Panc1 (cell line): ENCODE measurements around the gene MMP11. TPM values are rescaled to one million over a fixed set of nuclear protein-coding genes. Genes with fewer than 3 reads are reported as not detected.

Experiments
- ATAC-seq: fragments of 200-7000 bp; cut with Tn5 transposase; 2 replicates; pipeline ENCODE4 v1.9.1; 2020; ENCODE audit warnings: mild to moderate bottlenecking, moderate library complexity
- BruUV-seq: library from RNA; stranded (reverse); fragments of 400-500 nt; replicated peaks from 2 replicates; lab custom pipeline; 2021; lab: Mats Ljungman, UMichigan
- CTCF ChIA-PET: fragments of 300-600 bp; sonication (Branson Sonifier 250); formaldehyde crosslinking; loops from one replicate; lab custom pipeline; 2022; ENCODE audit warnings: antibody characterized with exemption; lab: Charles Lee
- POLR2A ChIA-PET: fragments of 300-600 bp; sonication (Branson Sonifier 250); formaldehyde crosslinking; loops from one replicate; lab custom pipeline; 2022; ENCODE audit warnings: antibody characterized with exemption; lab: Charles Lee
- DNase-seq: peaks from one replicate; pipeline ENCODE4 v3.0.0-alpha.2; 2010; ENCODE audit warnings: low read depth, low spot score
- H3K27ac ChIP-seq: 2 replicates; pipeline ENCODE4 v1.5.1; 2011; ENCODE audit warnings: mild to moderate bottlenecking, low read length, inconsistent platforms
- H3K27me3 ChIP-seq: fragments of 200-500 bp; sonication (Bioruptor generic); 2 replicates; pipeline ENCODE4 v1.6.0; 2014; ENCODE audit warnings: low read length, inconsistent platforms; ENCODE audit not compliant: control insufficient read depth, insufficient read depth
- H3K36me3 ChIP-seq: fragments of 200-500 bp; sonication (Bioruptor generic); 2 replicates; pipeline ENCODE4 v1.5.1; 2014; ENCODE audit warnings: inconsistent platforms, mild to moderate bottlenecking, low read length, moderate library complexity; ENCODE audit not compliant: control insufficient read depth, insufficient read depth
- H3K4me1 ChIP-seq: 2 replicates; pipeline ENCODE4 v1.5.1; 2011; ENCODE audit warnings: inconsistent platforms, mild to moderate bottlenecking, low read length, moderate library complexity; ENCODE audit not compliant: control insufficient read depth, insufficient read depth
- H3K4me3 ChIP-seq, 2 experiments: 2 replicates each; pipeline ENCODE4 v1.5.1; 2011 to 2012; ENCODE audit warnings: low read depth in 2 of 2, low read length in 2 of 2, mild to moderate bottlenecking in 2 of 2, inconsistent platforms in 1 of 2, moderate library complexity in 1 of 2
- H3K9me3 ChIP-seq: fragments of 200-500 bp; sonication (Bioruptor generic); 2 replicates; pipeline ENCODE4 v1.5.1; 2014; ENCODE audit warnings: low read depth, mild to moderate bottlenecking, inconsistent platforms, low read length, moderate library complexity; ENCODE audit not compliant: control insufficient read depth, insufficient read depth
- POLR2AphosphoS5 ChIP-seq: IDR thresholded peaks from 2 replicates; pipeline ENCODE4 v1.6.1; 2012; ENCODE audit warnings: mild to moderate bottlenecking, low read depth, low read length, moderate library complexity
- SIN3A ChIP-seq: IDR thresholded peaks from 2 replicates; pipeline ENCODE4 v1.6.1; 2012; ENCODE audit warnings: low read depth, mild to moderate bottlenecking, low read length, moderate library complexity, borderline replicate concordance; ENCODE audit not compliant: insufficient read depth
- TCF7L2 ChIP-seq: IDR thresholded peaks from 2 replicates; pipeline ENCODE4 v1.6.1; 2011; ENCODE audit warnings: mild to moderate bottlenecking, low read depth, low read length, inconsistent platforms
- in situ Hi-C: cut with HindIII; loops from 2 replicates; pipeline ENCODE4 v1.10.0; 2016; ENCODE audit warnings: low sequenced_read_pairs, low pct_unique_long_range_greater_than_20kb
- intact Hi-C: fragments of 100-400 bp; cut with micrococcal nuclease; formaldehyde crosslinking; loops from one replicate; pipeline ENCODE4 v1.10.0; 2022; ENCODE audit not compliant: unreplicated experiment
- total RNA-seq: library from RNA; stranded (reverse); gene quantifications from one replicate; pipeline ENCODE4 v1.2.1, GENCODE V29; 2021; ENCODE audit not compliant: unreplicated experiment
- TF ChIP-seq, protein P1 (sequence below), 2 experiments: IDR thresholded peaks; 2 replicates each; pipeline ENCODE4 v1.6.1; 2011 to 2012; ENCODE audit warnings: low read depth in 2 of 2, control low read depth in 1 of 2, low read length in 1 of 2, mild to moderate bottlenecking in 1 of 2, moderate library complexity in 1 of 2; ENCODE audit not compliant: insufficient read depth in 1 of 2
- TF ChIP-seq, protein P2 (sequence below): fragments of 450-650 bp; IDR thresholded peaks from 2 replicates; pipeline ENCODE4 v1.5.1; 2017; ENCODE audit warnings: mild to moderate bottlenecking

Gene MMP11
- total RNA-seq, 1 experiment from 2014 or later: 3.0 TPM

DNA sequence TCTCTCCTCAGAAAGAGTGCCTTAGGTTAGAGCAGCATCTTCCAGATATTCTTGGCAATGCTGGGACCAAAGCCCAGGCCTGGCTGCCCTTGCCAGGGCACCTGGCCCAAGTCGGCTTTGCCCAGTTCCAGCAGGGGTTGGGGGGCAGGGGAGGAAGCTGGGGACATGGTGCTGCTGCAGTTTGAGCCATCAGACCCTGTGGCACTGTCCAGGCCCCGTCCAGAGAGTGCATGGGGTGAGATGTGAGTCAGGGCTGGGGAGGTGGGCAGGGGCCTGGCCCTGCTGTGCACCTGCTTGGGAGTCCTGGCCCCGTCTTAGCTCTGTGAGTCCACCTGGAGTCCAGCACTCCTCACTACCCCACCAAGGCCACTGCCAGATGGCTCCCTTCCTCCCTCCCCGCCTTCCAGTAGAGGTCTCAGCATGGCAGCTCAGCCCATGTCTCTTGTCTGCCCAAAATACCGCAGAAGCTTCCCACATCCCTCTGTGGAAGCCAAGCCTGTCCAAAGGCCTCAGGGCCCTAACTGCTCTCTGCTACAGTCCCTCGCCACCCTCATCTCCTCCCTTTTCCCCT, 49.5 kb downstream of the MMP11 start:
- CTCF ChIA-PET: no interaction called here
- H3K27ac ChIP-seq: no peak overlapping the region
- TF ChIP-seq POLR2AphosphoS5 (no peak), TCF7L2 (no peak), SIN3A (no peak)
- TF ChIP-seq, protein P1, sequence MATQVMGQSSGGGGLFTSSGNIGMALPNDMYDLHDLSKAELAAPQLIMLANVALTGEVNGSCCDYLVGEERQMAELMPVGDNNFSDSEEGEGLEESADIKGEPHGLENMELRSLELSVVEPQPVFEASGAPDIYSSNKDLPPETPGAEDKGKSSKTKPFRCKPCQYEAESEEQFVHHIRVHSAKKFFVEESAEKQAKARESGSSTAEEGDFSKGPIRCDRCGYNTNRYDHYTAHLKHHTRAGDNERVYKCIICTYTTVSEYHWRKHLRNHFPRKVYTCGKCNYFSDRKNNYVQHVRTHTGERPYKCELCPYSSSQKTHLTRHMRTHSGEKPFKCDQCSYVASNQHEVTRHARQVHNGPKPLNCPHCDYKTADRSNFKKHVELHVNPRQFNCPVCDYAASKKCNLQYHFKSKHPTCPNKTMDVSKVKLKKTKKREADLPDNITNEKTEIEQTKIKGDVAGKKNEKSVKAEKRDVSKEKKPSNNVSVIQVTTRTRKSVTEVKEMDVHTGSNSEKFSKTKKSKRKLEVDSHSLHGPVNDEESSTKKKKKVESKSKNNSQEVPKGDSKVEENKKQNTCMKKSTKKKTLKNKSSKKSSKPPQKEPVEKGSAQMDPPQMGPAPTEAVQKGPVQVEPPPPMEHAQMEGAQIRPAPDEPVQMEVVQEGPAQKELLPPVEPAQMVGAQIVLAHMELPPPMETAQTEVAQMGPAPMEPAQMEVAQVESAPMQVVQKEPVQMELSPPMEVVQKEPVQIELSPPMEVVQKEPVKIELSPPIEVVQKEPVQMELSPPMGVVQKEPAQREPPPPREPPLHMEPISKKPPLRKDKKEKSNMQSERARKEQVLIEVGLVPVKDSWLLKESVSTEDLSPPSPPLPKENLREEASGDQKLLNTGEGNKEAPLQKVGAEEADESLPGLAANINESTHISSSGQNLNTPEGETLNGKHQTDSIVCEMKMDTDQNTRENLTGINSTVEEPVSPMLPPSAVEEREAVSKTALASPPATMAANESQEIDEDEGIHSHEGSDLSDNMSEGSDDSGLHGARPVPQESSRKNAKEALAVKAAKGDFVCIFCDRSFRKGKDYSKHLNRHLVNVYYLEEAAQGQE (IDR thresholded peaks at IDR 0.05; ENCODE audit: insufficient read depth in 1 of 2, low read depth in 2 of 2, low read length in 1 of 2): no peak
- TF ChIP-seq, protein P2, sequence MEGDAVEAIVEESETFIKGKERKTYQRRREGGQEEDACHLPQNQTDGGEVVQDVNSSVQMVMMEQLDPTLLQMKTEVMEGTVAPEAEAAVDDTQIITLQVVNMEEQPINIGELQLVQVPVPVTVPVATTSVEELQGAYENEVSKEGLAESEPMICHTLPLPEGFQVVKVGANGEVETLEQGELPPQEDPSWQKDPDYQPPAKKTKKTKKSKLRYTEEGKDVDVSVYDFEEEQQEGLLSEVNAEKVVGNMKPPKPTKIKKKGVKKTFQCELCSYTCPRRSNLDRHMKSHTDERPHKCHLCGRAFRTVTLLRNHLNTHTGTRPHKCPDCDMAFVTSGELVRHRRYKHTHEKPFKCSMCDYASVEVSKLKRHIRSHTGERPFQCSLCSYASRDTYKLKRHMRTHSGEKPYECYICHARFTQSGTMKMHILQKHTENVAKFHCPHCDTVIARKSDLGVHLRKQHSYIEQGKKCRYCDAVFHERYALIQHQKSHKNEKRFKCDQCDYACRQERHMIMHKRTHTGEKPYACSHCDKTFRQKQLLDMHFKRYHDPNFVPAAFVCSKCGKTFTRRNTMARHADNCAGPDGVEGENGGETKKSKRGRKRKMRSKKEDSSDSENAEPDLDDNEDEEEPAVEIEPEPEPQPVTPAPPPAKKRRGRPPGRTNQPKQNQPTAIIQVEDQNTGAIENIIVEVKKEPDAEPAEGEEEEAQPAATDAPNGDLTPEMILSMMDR: no peak

DNA sequence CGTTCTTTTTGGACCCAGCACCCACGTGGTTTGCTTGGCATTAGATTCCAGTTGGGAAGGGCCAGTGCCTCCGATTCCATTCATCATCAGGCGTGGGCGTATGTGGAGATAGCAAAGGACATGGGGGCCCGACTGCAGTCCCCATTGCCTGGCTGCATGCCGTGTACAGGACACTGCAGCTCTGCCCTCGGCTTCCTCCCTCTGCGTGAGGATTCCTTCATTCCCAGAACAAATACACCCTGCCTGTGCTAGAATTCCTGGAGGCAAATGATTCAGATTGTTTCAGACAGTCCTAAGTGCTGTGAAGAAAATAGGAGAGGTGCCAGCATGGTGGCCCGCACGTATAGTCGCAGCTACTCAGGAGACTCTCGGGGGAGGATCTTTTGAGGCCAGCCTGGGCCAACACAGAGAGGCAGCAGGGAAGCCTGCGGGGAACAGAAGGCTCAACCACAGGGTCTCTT, 50.7 kb downstream of the MMP11 start:
- no peak for TF ChIP-seq POLR2AphosphoS5
- TF ChIP-seq TCF7L2: no peak
- TF ChIP-seq SIN3A: no peak
- TF ChIP-seq, protein P1 (IDR thresholded peaks at IDR 0.05; ENCODE audit: insufficient read depth in 1 of 2, low read depth in 2 of 2, low read length in 1 of 2): no peak
- TF ChIP-seq, protein P2: no peak
- Histone ChIP-seq H3K36me3 (no peaks in the 10 kb centered on the region), H3K4me1 (no peaks in the 10 kb centered on the region), H3K4me3 (no peak overlapping the region), H3K9me3 (no peaks in the 10 kb centered on the region), H3K27me3 (no peaks in the 10 kb centered on the region), H3K27ac (no peak overlapping the region)
- in situ Hi-C loops: no loop called here
- BruUV-seq: no TSS peak
- ATAC-seq (no peak), DNase-seq (no peak)
- ChIA-PET POLR2A (interaction anchor here (0.5 kb wide), 1 partner anchor 91 kb away, joined by 6 read pairs; no protein-coding TSS in a partner anchor), CTCF (no interaction called here)
- intact Hi-C loops: no loop called here

More for the DNA sequence above, 49.5 kb downstream of the MMP11 start:
- POLR2A ChIA-PET: no interaction called here
- H3K27me3 ChIP-seq: no peaks in the 10 kb centered on the region
- in situ Hi-C loops: no loop called here
- DNase-seq: no peak
- no peaks in the 10 kb centered on the region for H3K36me3 ChIP-seq
- intact Hi-C loops: no loop called here
- H3K9me3 ChIP-seq: no peaks in the 10 kb centered on the region
- BruUV-seq: no TSS peak
- H3K4me3 ChIP-seq: no peak overlapping the region
- no peak for ATAC-seq
- no peaks in the 10 kb centered on the region for H3K4me1 ChIP-seq
